GM21529 (cell line): ENCODE results near the gene SEC62.
"Not testable (repeated sequence)": the region's sequence is repeated elsewhere in the genome, so short reads cannot be mapped to it uniquely, and the experiment has no call there.

Source experiments
- ATAC-seq: cut with Tn5 transposase; IDR thresholded peaks from one replicate; pipeline ENCODE4 v1.9.1; 2021; ENCODE audit not compliant: unreplicated experiment

SEC62 gene

DNA sequence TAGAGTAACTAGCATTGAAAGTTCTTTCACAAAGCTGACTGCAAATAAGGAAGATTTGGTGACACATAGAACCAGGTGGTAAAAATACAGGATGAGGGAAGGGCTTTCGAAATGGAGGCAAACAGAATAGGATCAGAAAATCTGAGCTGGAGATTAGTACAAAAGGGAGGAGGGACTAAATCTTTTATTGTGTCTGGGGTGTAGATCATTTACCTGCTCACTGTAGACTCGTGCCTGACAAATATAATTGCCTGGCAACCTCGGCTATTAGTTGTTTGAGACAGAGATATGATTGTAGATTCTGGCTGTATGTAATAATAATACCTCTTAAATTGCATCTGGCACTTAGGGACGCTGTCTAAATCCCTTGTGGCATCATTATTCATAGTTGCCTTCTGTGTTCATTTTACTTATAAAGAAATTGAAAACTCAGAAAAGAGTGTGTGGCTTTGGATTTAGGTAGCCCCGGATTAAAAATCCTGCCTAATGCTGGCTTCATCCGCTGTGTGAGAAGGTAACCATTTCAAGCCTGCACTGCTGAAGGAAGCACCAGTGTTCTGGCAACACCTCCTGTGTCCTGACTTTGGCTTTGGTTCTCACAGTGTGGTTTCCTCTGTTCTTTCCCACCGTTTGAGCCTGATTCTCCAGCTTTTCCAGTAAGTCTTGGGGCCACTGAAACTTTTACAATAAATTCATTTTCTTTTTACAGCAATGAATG lies 46.2 kb downstream of the SEC62 start:
- no peak for ATAC-seq

DNA sequence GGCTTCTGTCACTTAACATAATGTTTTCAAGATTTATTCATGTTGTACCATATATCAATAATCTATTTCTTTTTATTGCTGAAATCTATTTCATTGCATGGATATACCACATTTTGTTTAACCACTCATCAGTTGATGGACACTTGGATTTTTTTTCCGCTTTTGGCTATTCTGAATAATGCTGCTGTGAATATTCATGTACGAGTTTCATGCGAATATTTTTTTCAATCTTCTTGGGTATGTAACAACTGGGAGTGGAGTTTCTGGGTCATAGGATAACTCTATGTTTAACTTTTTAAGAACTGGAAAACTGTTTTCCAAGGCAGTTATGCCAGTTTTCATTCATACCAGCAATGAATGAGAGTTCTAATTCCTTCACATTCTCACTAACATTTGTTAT lies 49.5 kb downstream of the SEC62 start:
- no peak for ATAC-seq

DNA sequence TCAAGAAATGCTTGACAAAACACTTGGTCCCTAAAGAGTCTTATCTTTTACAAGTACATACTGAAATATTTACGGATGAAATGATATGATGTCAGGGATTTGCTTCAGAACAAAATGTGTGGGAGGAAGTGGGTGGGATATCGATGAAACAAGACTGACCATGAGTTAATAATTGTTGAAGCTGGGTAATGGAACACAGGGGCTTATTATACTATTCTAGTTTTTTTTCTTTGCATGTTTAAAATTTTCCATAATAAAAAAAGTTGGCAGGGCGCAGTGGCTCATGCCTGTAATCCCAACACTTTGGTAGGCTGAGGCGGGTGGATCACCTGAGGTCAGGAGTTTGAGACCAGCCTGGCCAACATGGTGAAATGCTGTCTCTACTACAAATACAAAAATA lies 52.7 kb downstream of the SEC62 start:
- ATAC-seq, result not testable (repeated sequence)

DNA sequence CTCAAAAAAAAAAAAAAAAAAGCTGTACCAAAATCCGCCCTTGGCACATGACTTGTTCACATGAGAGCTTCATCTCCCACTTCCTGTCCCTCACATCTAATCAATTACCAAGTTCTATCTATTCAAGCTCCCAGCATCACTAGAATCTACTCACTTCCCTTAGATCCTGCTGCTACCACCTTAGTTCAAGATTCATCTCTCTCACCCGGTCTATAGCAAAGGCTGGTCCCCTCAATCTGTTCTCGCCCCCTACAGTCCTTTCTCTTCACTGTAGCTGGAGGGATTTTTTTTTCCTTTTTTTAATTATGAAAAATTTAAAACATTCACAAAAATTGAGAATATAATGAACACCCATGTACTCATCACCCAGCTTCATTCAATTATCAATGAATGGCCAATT lies 54.5 kb downstream of the SEC62 start:
- no peak for ATAC-seq

DNA sequence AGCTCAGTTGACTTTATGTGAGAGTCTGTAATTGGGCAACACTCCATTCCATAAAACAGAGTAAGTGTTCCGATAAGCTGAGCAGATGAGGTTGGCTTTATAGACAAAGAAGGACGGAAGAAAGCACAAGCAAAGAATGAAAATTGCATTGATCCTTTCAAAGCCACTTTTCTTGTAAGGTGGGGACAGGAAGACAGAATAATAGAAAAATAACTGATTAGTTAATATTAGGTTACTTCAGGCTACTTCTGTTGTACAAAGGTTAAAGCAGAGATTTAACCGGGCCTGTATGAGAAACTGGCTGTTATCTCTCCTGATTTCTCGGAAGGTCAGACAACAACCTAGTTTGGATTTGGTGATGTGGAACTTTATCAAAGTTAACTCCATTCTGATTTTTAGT lies 55.7 kb downstream of the SEC62 start:
- ATAC-seq, result no peak

DNA sequence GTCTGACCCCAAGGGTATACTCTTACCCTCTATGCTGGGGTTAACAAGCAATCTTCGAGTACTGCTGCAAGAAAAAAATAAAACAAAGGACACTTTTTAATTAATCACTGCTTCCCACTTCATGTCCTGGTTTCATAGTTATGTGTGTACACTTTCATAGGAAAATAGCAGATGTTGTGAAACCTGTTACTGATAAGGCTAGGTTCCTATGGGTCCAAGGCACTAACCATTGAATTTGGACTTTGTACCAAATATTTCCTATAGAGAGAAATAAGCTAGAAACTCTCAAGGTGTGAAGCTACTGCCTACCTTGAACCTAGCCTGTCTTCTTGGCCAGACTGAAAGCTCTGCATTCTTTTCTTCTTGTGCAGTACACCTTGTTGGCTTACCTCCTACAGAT lies 56.6 kb downstream of the SEC62 start:
- no peak for ATAC-seq

DNA sequence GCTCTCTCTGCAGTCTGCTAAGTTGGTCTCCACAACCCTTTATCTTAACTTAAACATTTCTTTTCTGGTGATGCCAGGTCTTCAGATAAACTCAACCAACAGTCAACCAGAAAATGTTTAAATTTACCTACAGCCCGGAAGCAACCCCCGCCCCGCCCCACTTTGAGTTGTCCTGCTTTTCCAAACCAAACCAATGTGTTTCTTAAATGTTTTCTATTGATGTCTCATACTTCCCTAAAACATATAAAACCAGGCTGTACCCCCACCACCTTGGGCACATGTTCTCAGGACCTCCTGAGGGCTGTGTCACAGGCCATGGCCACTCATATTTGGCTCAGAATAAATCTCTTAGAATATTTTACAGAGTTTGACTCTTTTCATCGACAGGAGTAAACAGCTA lies 58.0 kb downstream of the SEC62 start:
- ATAC-seq, result no peak

DNA sequence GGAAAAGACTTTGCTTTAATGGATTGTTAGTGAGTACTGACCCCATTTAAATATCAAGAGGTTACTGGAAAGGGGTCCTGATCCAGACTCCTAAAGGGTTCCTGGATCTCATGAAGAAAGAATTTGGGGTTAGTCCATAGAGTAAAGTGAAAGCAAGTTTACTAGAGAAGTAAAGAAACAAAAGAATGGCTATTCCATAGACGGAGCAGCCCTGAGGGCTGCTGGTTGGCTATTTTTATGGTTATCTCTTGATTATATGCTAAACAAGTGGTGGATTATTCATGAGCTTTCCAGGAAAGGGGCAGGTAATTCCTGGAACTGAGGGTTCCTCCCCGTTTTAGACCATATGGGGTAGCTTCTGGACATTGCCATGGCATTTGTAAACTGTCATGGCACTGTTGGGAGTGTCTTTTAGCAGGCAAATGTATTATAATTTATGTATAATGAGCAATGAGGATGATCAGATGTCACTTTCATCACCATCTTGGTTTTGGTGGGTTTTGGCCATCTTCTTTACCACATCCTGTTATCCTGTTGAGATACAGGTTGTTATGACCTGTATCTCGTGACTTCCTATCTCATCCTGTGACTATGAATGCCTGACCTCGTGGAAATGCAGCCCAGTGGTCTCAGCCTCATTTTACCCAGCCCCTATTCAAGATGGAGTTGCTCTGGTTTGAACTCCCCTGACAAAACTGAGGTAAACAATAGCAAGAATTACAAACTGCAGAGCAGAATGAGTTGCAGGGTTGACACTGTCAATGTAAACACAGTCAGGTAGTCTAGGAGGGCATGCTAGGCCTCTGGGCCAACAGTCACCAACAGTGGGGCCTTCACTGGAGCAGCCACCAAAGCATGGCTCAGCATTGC lies 60.9 kb downstream of the SEC62 start:
- no peak for ATAC-seq

DNA sequence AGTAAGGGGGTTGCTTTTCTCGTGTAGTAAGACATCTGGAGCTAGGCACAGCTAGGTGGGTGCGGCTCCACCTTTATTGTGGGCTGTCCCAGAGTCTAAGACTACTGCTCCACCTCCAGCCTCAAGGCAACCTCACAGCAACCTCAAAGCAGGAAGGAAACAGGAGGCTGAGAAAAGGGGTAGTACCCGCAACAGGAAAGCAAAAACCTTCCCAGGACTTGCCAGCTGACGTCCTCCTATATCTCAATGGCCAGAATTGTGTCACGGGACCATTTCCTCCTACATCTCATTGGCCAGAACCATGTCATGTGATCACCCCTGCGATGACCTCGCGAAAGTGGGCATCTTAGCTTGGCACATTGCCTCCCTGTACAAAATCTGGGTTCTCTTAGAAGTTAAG lies 66.9 kb downstream of the SEC62 start:
- ATAC-seq, result no peak

DNA sequence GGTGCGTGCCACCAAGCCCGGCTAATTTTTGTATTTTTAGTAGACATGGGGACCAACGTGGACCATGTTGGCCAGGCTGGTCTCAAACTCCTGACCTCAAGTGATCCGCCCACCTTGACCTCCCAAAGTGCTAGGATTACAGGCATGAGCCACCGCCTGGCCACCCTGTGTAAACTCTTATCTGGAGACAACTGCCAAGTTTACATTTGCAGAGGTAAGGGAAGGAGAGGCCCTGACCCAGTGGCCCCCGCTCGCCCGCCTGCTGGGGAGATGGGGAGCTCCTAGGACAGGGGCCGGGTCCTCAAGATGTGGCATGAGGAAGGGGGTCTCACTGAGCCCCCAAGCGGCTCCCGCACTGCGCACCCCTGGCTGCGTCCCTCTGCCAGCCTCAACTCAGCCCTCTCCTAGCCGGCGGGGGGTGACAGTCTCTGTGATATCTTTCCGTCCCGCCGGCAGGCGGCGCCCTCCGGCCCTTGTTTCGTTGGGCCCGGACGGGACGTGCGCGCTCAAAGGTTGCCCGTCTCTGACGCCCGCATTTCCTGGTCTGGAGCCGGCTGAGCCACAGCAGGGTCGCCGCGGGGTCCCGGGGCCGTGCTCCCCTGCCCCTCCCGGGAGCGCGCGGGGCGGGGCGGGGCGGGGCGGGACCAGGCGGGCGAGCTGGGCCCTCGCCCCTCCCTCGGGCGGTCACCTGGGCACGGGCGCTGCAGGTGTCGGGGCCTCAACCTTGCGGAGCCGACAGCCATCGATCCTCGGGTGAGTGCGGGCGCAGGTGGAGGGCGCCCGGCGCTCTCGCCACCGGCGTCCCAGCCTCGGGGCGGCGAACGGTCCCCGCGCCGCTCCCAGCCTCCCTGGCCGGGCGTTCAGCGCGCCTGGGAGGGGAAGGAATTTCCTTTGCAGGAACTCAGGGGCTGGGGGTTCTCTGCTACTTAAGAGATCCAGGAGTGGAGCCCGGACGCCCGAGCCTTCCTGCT lies 71.1 kb downstream of the SEC62 start, which contains the start of gene GPR160:
GPR160 (plus strand) TSS at position 533 of the 971 bp plus-strand sequence. CDS start 45,978 bp downstream, outside the sequence.
- ATAC-seq, result peak; percentile 79

DNA sequence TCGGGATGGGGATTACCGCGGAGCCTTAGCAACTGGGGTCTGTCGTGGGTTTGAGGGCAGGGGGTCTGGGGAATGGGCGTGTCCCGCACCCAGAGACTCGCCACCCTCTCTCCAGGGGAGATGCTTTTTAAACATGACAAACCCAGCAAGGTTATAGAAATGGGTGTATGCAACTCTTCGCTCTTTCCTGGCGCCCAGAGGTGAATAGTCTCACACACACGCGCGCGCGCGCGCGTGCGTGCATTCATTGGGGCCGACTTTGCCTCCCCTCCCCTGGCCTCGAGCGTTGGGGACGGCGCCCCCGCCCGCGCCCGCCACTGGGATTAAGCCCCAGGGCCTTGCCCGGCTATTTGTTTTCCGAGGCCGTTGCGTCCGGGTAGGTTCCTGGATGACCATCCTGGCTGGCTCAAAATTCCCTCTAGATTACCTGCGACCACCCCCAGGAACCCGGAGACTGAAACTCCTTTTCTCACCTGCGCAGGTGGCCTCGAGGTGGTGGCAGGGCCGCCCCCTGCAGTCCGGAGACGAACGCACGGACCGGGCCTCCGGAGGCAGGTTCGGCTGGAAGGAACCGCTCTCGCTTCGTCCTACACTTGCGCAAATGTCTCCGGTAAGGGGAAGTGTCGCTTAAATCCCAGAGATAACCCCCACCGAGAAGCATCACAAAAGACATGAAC lies 72.0 kb downstream of the SEC62 start:
- ATAC-seq, result peak; percentile 13

DNA sequence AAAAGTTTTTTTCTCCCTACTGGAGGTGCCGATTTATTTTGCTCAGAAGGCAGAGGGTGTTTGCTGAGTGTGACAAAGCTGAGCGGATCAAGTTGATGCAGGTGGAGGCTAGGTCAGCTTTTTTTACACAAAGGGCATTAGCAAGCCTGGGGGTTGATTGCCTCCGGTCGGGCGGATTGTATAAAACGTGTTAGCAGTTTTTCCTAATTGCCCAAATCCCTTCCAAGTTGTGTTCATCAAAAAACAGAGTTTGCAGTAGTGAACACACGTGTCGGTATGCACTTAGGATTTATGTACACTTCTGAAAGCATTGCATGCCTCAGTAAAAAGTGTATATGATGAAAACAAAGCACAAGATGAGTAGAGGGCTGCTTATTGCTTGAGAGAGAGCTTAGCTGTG lies 73.8 kb downstream of the SEC62 start:
- ATAC-seq, result no peak

DNA sequence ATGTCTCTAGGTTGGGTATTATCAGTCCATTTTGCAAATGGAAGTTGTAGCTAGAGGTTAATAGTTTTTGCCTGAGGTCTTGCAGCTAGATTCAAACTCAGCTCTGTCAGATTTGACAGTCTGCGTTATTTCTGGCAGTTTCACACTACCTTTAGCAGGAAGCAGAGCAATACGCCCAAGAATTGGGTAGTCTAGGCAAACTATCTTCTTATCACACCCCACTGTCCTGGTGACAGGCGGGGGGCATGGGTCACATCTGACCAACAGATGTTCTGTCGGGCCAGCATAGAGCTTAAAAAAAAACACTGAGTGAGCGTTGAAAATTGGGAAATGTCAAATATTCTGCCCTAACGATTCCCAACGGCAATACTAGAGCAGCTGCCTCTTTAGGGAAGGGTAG lies 76.9 kb downstream of the SEC62 start:
- ATAC-seq, result no peak

DNA sequence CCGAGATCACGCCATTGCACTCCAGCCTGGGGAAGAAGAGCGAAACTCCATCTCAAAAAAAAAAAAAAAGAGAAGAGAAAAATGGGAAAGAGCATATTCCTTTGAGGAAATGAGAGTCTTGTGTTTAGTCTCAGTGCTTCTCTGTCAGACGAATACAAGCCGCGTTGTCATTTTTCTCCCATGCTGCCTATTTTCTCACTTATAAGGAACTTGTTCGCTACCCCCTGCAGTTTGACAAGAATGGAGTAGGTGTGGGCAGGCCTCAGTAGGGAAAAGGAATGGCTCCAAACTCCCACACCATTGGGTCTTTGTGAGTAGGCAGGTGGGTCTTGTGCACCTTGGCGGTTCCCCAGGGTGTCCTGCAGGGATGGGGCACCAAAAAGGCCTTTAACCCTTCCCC lies 77.7 kb downstream of the SEC62 start:
- no peak for ATAC-seq

DNA sequence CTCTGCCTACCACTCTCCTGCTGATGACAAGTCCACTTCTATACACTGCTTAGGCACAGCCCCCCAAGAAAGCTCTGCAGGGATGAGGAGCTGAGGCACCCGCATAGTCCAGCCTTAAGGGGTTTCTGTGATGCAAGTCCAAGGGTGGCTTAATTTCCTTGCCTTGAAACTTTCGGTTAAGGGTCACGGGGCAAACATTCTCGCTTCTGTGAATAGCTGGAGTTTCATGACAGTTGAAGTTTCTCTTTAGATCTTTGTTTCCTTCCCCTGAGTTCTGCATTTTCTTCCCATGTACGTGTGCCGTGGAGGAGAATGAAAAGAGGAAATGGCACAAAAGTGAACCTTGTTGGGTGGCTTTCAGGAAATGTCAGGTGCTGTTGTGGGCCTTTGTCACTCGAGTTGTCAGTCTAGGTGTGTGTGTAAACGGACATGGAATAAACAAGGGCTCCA lies 78.2 kb downstream of the SEC62 start:
- peak; percentile 76 for ATAC-seq

DNA sequence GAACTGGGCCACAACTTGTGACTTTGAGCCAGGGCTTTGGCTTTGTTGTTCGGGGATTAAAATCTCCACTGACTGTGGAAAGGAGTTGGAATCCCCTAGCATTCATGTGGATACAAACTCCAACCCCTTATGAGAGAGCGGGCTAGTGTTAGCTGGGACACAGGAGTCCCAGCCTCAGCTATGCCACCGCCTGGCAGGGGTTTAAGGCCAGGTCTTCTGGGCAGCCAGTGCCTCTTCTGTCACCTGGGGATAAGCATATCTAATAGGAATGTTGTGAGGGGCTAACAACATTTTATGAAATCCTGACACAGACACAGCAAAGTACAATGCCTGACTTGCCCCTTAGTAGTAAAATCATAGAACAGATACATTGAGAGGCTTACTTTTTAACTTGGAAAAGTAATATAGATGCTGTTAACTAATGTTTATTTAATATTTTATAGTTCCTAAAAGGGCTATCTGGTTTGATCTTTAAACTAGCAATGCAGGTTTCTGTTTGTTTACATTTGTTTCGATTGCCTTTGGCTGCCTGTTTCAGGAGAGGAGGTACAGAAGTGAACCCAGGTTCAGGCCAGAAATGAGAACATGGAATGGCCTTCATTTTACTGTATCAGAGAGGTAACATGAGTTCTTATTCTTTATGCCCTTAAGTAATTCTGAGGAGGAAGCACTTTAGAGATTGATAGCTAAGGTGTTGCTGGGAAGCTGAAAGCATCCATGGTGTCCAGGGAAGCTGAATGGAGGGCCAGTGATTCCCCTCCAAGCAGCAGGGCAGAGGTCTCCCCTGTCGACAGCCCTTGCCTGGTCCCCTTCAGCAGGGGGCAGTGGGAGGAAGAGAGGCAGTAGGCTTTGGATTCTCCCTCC lies 79.9 kb downstream of the SEC62 start:
- no peak for ATAC-seq

DNA sequence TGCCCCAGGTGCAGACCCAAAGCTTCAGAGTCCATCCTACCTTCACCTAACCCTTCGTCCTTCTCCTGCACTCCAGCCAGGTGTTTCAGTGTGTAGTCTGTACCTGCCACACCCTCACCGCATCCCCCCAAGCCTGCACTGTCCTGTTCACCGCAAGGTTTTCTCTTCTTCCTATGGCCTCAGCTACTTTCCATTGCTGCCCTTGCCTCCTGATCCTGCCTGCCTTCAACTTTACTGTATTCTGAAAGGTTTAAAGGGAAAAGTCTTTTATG lies 80.5 kb downstream of the SEC62 start:
- ATAC-seq, result no peak
